Endothelial cell of umbilical vein (primary cell): ENCODE results near the gene TRMT6. TPM values are rescaled to one million over a fixed set of nuclear protein-coding genes. Genes with fewer than 3 reads are reported as not detected.

ENCODE experiments used
- BruUV-seq: library from RNA; stranded (reverse); fragments of 400-500 nt; replicated peaks from 2 replicates; lab custom pipeline; 2021; lab: Mats Ljungman, UMichigan
- CTCF ChIA-PET: fragments of 300-600, 350-600 bp; sonication (Branson Sonifier 250); formaldehyde crosslinking; loops from one replicate; lab custom pipeline; 2021; ENCODE audit warnings: antibody characterized with exemption, inconsistent platforms; lab: Charles Lee
- POLR2A ChIA-PET: fragments of 300-600, 350-600 bp; sonication (Branson Sonifier 250); formaldehyde crosslinking; loops from one replicate; lab custom pipeline; 2021; ENCODE audit warnings: antibody characterized with exemption, inconsistent platforms; lab: Charles Lee
- DNase-seq: peaks from one replicate; pipeline ENCODE4 v3.0.0-alpha.2; 2011; ENCODE audit warnings: low read depth, low spot score
- FAIRE-seq: peaks from 2 replicates; lab custom pipeline; 2011; peaks lifted over from hg19 to GRCh38; lab: Jason Lieb, UNC
- H2AFZ ChIP-seq: 2 replicates; pipeline ENCODE4 v1.6.0; 2012; ENCODE audit warnings: low read depth, low read length, control low read depth, inconsistent platforms
- H3K27ac ChIP-seq: 2 replicates; pipeline ENCODE4 v1.5.1; 2011; ENCODE audit warnings: low read depth, mild to moderate bottlenecking, control low read depth, low read length, moderate library complexity; ENCODE audit not compliant: insufficient read depth
- H3K27me3 ChIP-seq, 2 experiments: 2 replicates each; pipeline versions ENCODE4 v1.6.0 to v1.6.1; 2011; ENCODE audit warnings: low read length in 2 of 2, mixed read lengths in 1 of 2; ENCODE audit not compliant: control insufficient read depth in 2 of 2, insufficient read depth in 2 of 2
- H3K36me3 ChIP-seq, 2 experiments: 2 replicates in 1 of 2; 3 replicates in 1 of 2; pipeline ENCODE4 v1.5.1; 2011; ENCODE audit warnings: low read length in 2 of 2, mild to moderate bottlenecking in 1 of 2, moderate library complexity in 1 of 2; ENCODE audit not compliant: control insufficient read depth in 2 of 2, insufficient read depth in 2 of 2; ENCODE audit errors: extremely low read depth in 1 of 2
- H3K4me1 ChIP-seq: 3 replicates; pipeline ENCODE4 v1.5.1; 2011; ENCODE audit warnings: mild to moderate bottlenecking, low read length; ENCODE audit not compliant: control insufficient read depth, insufficient read depth; ENCODE audit errors: extremely low read depth
- H3K4me2 ChIP-seq: 2 replicates; pipeline ENCODE4 v1.6.1; 2011; ENCODE audit warnings: low read length, control low read depth, mixed read lengths; ENCODE audit not compliant: insufficient read depth
- H3K4me3 ChIP-seq, 3 experiments: fragments of 200-600 bp in 1 of 3; sonication (generic), shearing (Covaris generic) in 1 of 3; replicated peaks in 1 of 3; 2 replicates each; pipeline ENCODE4 v1.5.1; 2011 to 2016; ENCODE audit warnings: control low read depth in 3 of 3, low read length in 3 of 3, mild to moderate bottlenecking in 2 of 3, inconsistent platforms in 1 of 3, low read depth in 1 of 3, moderate library complexity in 1 of 3; ENCODE audit not compliant: insufficient read depth in 1 of 3
- H3K79me2 ChIP-seq: 2 replicates; pipeline ENCODE4 v1.6.0; 2012; ENCODE audit warnings: low read length, inconsistent platforms; ENCODE audit not compliant: control insufficient read depth, insufficient read depth
- H3K9ac ChIP-seq: replicated peaks from 2 replicates; pipeline ENCODE3; 2011; ENCODE audit warnings: low read length, control low read depth; ENCODE audit not compliant: insufficient read depth; ENCODE audit errors: extremely low read depth
- H3K9me1 ChIP-seq: replicated peaks from 3 replicates; pipeline ENCODE4 v1.6.0; 2011; ENCODE audit warnings: mild to moderate bottlenecking, low read length; ENCODE audit not compliant: control insufficient read depth, insufficient read depth; ENCODE audit errors: extremely low read depth
- H3K9me3 ChIP-seq: replicated peaks from 2 replicates; pipeline ENCODE4 v1.5.1; 2012; ENCODE audit warnings: low read length, inconsistent platforms; ENCODE audit not compliant: control insufficient read depth, insufficient read depth
- H4K20me1 ChIP-seq: replicated peaks from 2 replicates; pipeline ENCODE3; 2011; ENCODE audit warnings: mild to moderate bottlenecking, low read length; ENCODE audit not compliant: control insufficient read depth, insufficient read depth; ENCODE audit errors: extremely low read depth
- EZH2 ChIP-seq: IDR thresholded peaks from 2 replicates; pipeline ENCODE4 v1.6.1; 2012; ENCODE audit warnings: borderline replicate concordance, low read depth, mild to moderate bottlenecking, moderate library complexity, low read length, inconsistent platforms; ENCODE audit not compliant: severe bottlenecking
- FOS ChIP-seq: IDR thresholded peaks from 2 replicates; pipeline ENCODE4 v1.6.1; 2011; ENCODE audit warnings: mild to moderate bottlenecking, low read length, moderate library complexity, borderline replicate concordance; ENCODE audit not compliant: insufficient read depth
- GATA2 ChIP-seq: IDR thresholded peaks from 2 replicates; pipeline ENCODE4 v1.7.0; 2011; ENCODE audit warnings: low read depth, mild to moderate bottlenecking, moderate library complexity, mixed read lengths, low read length; ENCODE audit not compliant: insufficient read length, insufficient read depth
- JUN ChIP-seq: IDR thresholded peaks from 2 replicates; pipeline ENCODE4 v1.6.1; 2011; ENCODE audit warnings: borderline replicate concordance, low read depth; ENCODE audit not compliant: insufficient read length, insufficient read depth
- MYC ChIP-seq: IDR thresholded peaks from one replicate; pipeline ENCODE4 v1.6.1; 2011; ENCODE audit warnings: mild to moderate bottlenecking, low read depth, low read length
- POLR2A ChIP-seq: IDR thresholded peaks from 2 replicates; pipeline ENCODE4 v1.6.1; 2012; ENCODE audit warnings: low read depth, mild to moderate bottlenecking, control low read depth, low read length
- POLR2AphosphoS5 ChIP-seq: IDR thresholded peaks from 2 replicates; pipeline ENCODE4 v1.6.1; 2012; ENCODE audit warnings: low read depth, mild to moderate bottlenecking, control low read depth, low read length, moderate library complexity; ENCODE audit not compliant: insufficient read depth
- dilution Hi-C: fragments of 300-500 bp; cut with MboI; formaldehyde crosslinking; loops from one replicate; pipeline ENCODE4 v1.15.0; 2019; ENCODE audit warnings: low sequenced_read_pairs; ENCODE audit not compliant: extremely low pct_ligation_motif_present
- intact Hi-C: fragments of 100-400 bp; cut with micrococcal nuclease; formaldehyde crosslinking; loops from one replicate; pipeline ENCODE4 v1.10.0; 2022
- polyA plus RNA-seq, 4 experiments: library from polyadenylated mRNA; depleted of rRNA in 3 of 4; stranded (reverse) in 3 of 4; unstranded in 1 of 4; fragments of >200 nt; gene quantifications; 2 replicates each; pipeline versions ENCODE4 v1.2.1 to v1.2.3, GENCODE V29; 2011 to 2012; ENCODE audit warnings: missing spikeins in 1 of 4
- total RNA-seq: library from RNA; stranded (reverse); gene quantifications from 2 replicates; pipeline ENCODE4 v1.2.3, GENCODE V29; 2021
- TF ChIP-seq, protein P1 (sequence below): IDR thresholded peaks from 2 replicates; pipeline ENCODE4 v1.6.1; 2011; ENCODE audit not compliant: insufficient read depth, insufficient read length
- TF ChIP-seq, protein P2 (sequence below), 2 donors: IDR thresholded peaks; 1 replicate in 1 of 2; 2 replicates in 1 of 2; pipeline ENCODE4 v1.5.1; 2011; ENCODE audit warnings: low read length in 2 of 2, mild to moderate bottlenecking in 2 of 2, moderate library complexity in 2 of 2, control low read depth in 1 of 2, inconsistent platforms in 1 of 2, low read depth in 1 of 2; ENCODE audit not compliant: insufficient read depth in 1 of 2; ENCODE audit errors: extremely low read depth in 1 of 2

TRMT6 gene
- total and polyA plus RNA-seq, 2 donors (not counting 3 experiments of a cell fraction or from before 2014, with no cell fraction given), result 4.1 to 12.0 TPM

DNA sequence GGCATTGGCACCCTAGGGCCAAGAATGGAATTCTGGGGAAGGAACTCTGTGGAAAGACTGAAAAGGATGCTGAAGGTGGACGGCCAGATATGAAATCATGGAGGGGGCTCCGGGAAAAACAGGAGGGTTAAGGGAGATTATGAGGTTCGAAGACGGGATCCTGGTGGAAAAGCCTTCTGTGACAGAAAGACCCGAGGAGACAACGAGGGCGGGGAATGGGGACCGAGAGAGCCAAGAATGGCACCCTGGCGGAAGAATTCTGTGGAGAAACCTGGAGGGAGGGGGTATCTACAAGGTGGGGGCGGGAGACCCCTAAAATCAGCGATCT lies 426 bp downstream of the TRMT6 start:
- Histone ChIP-seq H3K27me3 (no peaks in the 10 kb centered on the region), H3K4me2 (peak overlapping the region; percentile 86), H3K4me3 (peak overlapping the region; percentile 72 to 93 (median 81)), H3K9me1 (no peaks in the 10 kb centered on the region), H3K27ac (peak overlapping the region; percentile 58), H4K20me1 (no peaks in the 10 kb centered on the region), H3K4me1 (peaks cover 24% of the 10 kb centered on the region), H3K9me3 (no peaks in the 10 kb centered on the region), H3K36me3 (no peaks in the 10 kb centered on the region), H3K9ac (peak overlapping the region; percentile 81), H2AFZ (peak overlapping the region; percentile 83), H3K79me2 (peaks cover 37% of the 10 kb centered on the region)
- intact Hi-C loops (loop anchor here (1.0 kb wide), 5 partner anchors 31 to 421 kb away; partner anchors contain the start of gene SHLD1), dilution Hi-C loops (no loop called here)
- FAIRE-seq (no peak), DNase-seq (no peak)
- POLR2A ChIA-PET, result no interaction called here
- TSS peak; percentile 43 for BruUV-seq
- no peak for TF ChIP-seq POLR2A
- CTCF ChIA-PET, result no interaction called here

DNA sequence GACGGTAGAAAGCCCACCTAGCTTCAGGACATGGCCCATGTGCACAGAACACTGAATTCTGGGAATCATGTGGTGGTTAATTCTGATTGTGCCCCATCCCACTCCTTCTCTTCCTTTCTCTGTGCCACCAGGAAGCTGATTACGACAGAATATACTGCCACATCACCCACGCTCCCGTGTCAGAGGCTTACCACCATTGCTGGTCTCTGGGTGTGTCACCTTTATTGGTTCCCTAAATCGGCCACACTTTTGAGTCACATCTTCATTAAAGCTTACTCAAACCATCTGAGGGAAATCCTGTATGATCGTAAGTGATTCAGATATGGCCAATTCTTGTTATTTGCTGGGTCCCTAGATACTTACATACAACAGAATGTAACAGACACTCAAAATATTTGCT lies 3.1 kb downstream of the TRMT6 start:
- ChIA-PET POLR2A (interaction anchor here (0.7 kb wide), 1 partner anchor 149 kb away, joined by 4 read pairs; no protein-coding TSS in a partner anchor), CTCF (interaction anchor here (2.8 kb wide), 1 partner anchor 418 kb away, joined by 9 read pairs; no protein-coding TSS in a partner anchor)
- FAIRE-seq (no peak), DNase-seq (no peak)
- peaks cover 37% of the 10 kb centered on the region for H3K79me2 ChIP-seq
- H3K36me3 ChIP-seq, result peaks cover 6 to 10% of the 10 kb centered on the region in 2 experiments
- TF ChIP-seq FOS (no peak), MYC (no peak), EZH2 (no peak), POLR2AphosphoS5 (no peak), POLR2A (no peak), JUN (no peak), GATA2 (no peak)
- TF ChIP-seq, protein P1, sequence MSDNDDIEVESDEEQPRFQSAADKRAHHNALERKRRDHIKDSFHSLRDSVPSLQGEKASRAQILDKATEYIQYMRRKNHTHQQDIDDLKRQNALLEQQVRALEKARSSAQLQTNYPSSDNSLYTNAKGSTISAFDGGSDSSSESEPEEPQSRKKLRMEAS, result no peak
- TF ChIP-seq, protein P2, sequence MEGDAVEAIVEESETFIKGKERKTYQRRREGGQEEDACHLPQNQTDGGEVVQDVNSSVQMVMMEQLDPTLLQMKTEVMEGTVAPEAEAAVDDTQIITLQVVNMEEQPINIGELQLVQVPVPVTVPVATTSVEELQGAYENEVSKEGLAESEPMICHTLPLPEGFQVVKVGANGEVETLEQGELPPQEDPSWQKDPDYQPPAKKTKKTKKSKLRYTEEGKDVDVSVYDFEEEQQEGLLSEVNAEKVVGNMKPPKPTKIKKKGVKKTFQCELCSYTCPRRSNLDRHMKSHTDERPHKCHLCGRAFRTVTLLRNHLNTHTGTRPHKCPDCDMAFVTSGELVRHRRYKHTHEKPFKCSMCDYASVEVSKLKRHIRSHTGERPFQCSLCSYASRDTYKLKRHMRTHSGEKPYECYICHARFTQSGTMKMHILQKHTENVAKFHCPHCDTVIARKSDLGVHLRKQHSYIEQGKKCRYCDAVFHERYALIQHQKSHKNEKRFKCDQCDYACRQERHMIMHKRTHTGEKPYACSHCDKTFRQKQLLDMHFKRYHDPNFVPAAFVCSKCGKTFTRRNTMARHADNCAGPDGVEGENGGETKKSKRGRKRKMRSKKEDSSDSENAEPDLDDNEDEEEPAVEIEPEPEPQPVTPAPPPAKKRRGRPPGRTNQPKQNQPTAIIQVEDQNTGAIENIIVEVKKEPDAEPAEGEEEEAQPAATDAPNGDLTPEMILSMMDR (IDR thresholded peaks at IDR 0.05; ENCODE audit: extremely low read depth in 1 of 2, insufficient read depth in 1 of 2, low read depth in 1 of 2, low read length in 2 of 2), result no peak
- H3K4me3 ChIP-seq, result no peak overlapping the region
- no peaks in the 10 kb centered on the region for H4K20me1 ChIP-seq
- intact Hi-C loops (no loop called here), dilution Hi-C loops (no loop called here)
- no TSS peak for BruUV-seq
- H3K4me1 ChIP-seq, result peaks cover 24% of the 10 kb centered on the region
- no peak overlapping the region for H3K9ac ChIP-seq
- H3K27me3 ChIP-seq, result no peaks in the 10 kb centered on the region
- no peak overlapping the region for H3K4me2 ChIP-seq
- no peak overlapping the region for H2AFZ ChIP-seq
- H3K9me3 ChIP-seq, result no peaks in the 10 kb centered on the region
- no peak overlapping the region for H3K27ac ChIP-seq
- no peaks in the 10 kb centered on the region for H3K9me1 ChIP-seq
